ENCODE results near the gene HMMR.

The HMMR gene

DNA sequence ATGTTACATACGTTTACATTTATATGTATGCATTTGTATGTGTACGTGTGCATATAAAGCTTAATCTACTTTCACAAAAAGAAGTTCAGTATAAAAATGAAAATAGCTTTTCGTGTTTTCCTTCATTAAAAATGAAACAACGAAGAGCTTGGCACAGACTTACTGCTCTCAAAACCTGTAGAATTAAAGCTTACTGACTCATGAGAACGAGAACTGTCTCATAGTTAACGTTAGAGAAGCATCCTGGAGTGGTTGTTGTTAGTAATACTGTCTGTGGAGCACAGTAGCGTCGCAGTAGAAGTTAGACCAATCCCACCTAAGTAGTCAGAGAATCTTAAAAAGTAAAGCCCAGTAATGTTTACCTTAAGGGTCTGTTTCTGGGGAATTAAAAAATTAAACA is 46.3 kb downstream of the HMMR start:
- TF ChIP-seq, protein P1, sequence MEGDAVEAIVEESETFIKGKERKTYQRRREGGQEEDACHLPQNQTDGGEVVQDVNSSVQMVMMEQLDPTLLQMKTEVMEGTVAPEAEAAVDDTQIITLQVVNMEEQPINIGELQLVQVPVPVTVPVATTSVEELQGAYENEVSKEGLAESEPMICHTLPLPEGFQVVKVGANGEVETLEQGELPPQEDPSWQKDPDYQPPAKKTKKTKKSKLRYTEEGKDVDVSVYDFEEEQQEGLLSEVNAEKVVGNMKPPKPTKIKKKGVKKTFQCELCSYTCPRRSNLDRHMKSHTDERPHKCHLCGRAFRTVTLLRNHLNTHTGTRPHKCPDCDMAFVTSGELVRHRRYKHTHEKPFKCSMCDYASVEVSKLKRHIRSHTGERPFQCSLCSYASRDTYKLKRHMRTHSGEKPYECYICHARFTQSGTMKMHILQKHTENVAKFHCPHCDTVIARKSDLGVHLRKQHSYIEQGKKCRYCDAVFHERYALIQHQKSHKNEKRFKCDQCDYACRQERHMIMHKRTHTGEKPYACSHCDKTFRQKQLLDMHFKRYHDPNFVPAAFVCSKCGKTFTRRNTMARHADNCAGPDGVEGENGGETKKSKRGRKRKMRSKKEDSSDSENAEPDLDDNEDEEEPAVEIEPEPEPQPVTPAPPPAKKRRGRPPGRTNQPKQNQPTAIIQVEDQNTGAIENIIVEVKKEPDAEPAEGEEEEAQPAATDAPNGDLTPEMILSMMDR (conservative IDR thresholded peaks at IDR 0.05), result no peak
- peak overlapping the region; percentile 87 for H3K27ac ChIP-seq

DNA sequence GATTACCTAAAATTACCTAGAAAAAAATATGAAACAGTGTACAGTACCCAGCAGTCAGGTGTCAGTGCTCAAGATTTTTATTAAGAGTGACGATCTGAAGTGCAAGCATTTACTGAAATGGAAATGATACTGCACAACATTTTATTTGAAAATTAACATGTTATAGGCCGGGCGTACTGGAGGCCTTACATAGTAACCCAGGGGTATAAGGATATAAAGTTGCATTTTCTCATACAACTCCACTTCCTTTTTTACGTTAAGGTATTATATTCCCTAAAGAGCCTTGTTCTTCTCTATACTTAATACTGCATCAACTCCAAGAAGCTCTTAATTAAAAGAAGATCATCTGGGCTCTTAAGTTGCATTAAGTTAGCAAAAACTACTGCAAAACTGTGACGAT is 48.3 kb downstream of the HMMR start:
- H3K27ac ChIP-seq, result peak overlapping the region; percentile 44
- TF ChIP-seq, protein P1 (conservative IDR thresholded peaks at IDR 0.05), result no peak

DNA sequence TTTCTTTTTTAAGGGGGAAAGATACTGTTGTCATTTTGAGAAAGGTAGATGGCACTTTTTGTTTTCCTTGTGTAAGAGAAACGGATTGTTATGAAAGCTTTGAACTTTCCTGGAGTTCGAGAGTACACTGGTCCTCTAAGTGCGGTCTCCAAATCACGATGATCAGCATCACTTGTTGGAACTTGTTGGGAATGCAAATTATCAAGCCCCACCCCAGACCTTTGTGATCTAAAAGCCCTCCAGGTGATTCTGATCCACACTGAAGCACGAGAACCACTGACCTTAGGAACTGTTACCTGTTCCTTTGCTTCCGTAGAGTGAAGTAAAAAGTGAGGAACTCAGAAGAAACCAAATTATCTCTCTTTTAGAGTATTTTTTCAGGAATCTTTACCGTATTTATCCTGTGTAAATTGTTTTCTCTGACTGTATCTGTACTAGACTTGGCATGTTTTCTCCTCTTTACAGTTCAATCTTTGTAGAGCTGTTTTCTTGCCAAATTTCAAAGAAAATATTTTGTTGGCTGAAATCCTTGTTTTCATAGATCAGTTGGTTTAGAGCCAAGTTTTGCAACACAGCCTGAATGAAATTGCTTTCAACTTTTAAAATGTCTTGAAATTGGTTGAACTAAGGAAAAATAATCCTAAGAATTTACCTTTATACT is 49.0 kb downstream of the HMMR start:
- H3K27ac ChIP-seq, result peak overlapping the region; percentile 44
- TF ChIP-seq, protein P1 (conservative IDR thresholded peaks at IDR 0.05), result no peak

DNA sequence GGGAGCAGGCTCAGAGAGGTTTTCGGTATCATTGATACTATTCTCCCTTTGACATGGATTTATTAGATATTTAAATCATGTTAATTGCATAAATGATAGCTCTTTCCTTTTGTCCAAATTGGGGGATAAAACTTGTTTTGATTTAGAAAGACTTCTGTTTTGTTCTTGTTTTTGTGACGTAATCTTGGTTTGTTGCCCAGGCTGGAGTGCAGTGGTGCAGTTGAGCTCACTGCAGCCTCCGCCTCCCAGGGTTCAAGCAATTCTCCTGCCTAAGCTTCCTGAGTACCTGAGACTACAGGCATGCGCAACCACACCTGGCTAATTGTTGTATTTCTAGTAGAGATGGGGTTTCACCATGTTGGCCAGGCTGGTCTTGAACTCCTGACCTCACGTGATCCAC is 52.1 kb downstream of the HMMR start:
- H3K27ac ChIP-seq, result no peak overlapping the region
- TF ChIP-seq, protein P1 (conservative IDR thresholded peaks at IDR 0.05), result no peak

DNA sequence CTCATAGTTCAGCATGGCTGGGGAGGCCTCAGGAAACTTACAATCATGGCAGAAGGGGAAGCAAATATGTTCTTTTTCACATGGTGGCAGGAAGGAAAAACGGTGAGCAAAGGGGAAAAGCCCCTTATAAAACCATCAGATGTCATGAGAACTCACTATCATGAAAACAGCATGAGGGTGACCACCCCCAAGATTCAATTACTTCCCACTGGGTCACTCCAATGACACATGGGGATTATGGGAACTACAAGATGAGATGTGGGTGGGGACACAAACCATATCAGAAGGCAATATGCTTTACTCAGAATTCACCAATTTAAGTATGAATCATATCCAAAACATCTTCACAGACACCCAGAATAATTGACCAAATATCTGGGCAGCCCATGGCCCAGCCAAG is 64.7 kb downstream of the HMMR start:
- TF ChIP-seq, protein P1 (conservative IDR thresholded peaks at IDR 0.05), result no peak
- H3K27ac ChIP-seq, result no peak overlapping the region

DNA sequence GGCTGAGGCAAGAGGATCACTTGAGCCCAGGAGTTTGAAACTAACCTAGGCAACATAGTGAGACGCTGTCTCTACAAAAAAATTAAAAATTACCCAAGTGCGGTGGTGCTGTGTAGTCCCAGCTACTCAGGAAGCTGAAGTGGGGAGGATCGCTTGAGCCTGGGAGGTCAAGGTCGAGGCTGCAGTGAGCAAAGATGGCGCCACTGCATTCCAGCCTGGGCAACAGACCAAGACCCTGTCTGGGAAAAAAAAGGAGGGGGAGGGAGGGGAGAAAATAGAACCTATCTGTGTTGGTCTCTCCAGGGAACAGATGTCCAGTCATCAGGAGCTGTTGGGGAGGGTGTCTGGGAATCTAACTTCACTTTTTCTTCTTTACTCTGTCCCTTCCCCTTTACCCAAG is 69.3 kb downstream of the HMMR start:
- H3K27ac ChIP-seq, result no peak overlapping the region
- TF ChIP-seq, protein P1 (conservative IDR thresholded peaks at IDR 0.05), result no peak

DNA sequence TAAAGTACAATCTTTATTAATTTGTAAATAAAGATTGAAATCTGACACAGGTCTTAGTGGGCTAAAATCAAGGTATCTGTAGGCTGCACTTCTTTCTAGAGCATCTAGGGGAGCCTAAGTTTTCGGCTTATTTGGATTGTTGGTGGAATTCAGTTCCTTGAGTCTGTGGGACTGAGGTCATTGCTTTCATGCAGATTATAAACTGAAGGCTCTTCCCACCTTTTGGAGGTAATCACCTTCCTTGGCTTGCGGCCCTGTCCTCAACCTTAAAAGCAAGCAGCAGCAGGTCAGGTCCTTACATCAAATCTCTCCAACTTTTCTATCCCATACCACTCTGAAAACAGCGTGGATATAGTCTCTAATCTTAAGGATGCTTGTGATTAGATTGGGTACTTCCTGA is 70.8 kb downstream of the HMMR start:
- H3K27ac ChIP-seq, result no peak overlapping the region
- TF ChIP-seq, protein P1 (conservative IDR thresholded peaks at IDR 0.05), result no peak

Measured in VCaP (cell line).